H7 (cell line): ENCODE results near the gene ATXN7L1. TPM values are rescaled to one million over a fixed set of nuclear protein-coding genes. Genes with fewer than 3 reads are reported as not detected.
"Not testable (repeated sequence)": the region's sequence is repeated elsewhere in the genome, so short reads cannot be mapped to it uniquely, and the experiment has no call there.

ENCODE experiments used
- DNase-seq: peaks from one replicate; pipeline ENCODE4 v3.0.0; 2012
- H3K27me3 ChIP-seq: 2 replicates; pipeline ENCODE4 v1.6.0; 2011; ENCODE audit warnings: mild to moderate bottlenecking, low read length; ENCODE audit not compliant: control insufficient read depth, insufficient read depth
- H3K36me3 ChIP-seq: replicated peaks from 2 replicates; pipeline ENCODE4 v1.5.1; 2011; ENCODE audit warnings: low read length; ENCODE audit not compliant: control insufficient read depth, insufficient read depth
- H3K4me3 ChIP-seq: 2 replicates; pipeline ENCODE4 v1.5.1; 2011; ENCODE audit warnings: low read depth, mild to moderate bottlenecking, control low read depth, low read length, moderate library complexity; ENCODE audit not compliant: insufficient read depth
- total RNA-seq: library from RNA; depleted of rRNA; stranded (reverse); fragments of >200 nt; shearing (Covaris generic); gene quantifications from 2 replicates; pipeline ENCODE4 v1.2.3, GENCODE V29; 2014

The ATXN7L1 gene
- total RNA-seq, 1 experiment from 2014 or later: 10.8 TPM

DNA sequence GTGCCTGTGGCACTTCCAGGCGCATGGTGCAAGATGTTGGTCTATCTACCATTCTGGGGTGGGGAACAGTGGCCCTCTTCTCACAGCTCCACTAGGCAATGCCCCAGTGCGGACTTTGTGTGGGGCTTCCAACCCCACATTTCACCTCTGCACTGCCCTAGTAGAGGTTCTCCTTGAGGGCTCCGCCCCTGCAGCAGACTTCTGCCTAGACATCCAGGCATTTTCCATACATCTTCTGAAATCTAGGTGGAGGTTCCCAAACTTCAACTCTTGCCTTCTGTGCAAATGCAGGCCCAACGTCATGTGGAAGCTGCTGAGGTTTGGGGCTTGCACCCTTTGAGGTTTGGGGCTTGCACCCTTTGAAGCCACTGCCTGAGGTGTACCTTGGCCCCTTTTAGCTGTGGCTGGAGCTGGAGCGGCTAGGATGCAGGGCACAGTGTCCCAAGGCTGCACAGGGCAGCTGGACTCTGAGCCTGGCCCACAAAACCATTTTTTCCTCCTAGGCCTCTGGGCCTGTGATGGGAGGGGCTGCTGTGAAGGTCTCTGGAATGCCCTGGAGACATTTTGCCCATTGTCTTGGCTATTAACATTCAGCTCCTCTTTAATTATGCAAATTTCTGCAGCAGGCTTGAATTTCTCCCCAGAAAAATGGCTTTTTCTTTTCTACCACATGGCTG, 164.5 kb downstream of the ATXN7L1 start:
- H3K4me3 ChIP-seq: no peak overlapping the region
- H3K36me3 ChIP-seq: no peaks in the 10 kb centered on the region; the same call in none of the 2 replicates
- no peaks in the 10 kb centered on the region for H3K27me3 ChIP-seq
- DNase-seq: no peak

DNA sequence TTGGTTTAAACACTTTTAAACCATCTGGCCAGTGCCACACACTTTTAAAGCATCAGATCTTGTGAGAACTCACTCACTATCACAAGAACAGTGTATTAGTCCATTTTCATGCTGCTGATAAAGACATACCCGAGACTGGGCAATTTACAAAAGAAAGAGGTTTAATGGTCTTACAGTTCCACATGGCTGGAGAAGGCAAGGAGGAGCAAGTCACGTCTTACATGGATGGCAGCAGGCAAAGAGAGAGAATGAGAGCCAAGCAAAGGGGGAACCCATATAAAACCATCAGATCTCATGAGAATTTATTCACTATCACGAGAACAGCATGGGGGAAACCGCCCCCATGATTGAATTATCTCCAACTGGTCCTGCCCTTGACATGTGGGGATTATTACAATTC, 165.7 kb downstream of the ATXN7L1 start:
- H3K27me3 ChIP-seq, H3K4me3 ChIP-seq, DNase-seq, H3K36me3 ChIP-seq: not testable (repeated sequence)

DNA sequence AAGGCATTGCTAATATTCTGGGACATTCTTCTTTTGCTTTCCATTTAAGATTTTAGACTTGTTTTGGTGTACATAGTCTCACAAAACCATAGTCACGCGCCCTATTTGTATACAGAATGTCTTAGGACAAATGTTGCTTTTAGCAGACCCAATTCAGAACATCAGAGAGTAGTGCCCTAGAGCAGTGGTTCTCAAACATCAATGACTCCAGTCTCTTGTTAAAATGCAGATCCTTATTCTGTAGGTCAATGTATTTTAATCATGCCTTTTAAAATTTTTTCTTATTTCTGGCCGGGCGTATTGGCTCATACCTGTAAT, 167.7 kb downstream of the ATXN7L1 start:
- Histone ChIP-seq H3K36me3 (no peaks in the 10 kb centered on the region; the same call in none of the 2 replicates), H3K27me3 (no peaks in the 10 kb centered on the region), H3K4me3 (no peak overlapping the region)
- DNase-seq: no peak

DNA sequence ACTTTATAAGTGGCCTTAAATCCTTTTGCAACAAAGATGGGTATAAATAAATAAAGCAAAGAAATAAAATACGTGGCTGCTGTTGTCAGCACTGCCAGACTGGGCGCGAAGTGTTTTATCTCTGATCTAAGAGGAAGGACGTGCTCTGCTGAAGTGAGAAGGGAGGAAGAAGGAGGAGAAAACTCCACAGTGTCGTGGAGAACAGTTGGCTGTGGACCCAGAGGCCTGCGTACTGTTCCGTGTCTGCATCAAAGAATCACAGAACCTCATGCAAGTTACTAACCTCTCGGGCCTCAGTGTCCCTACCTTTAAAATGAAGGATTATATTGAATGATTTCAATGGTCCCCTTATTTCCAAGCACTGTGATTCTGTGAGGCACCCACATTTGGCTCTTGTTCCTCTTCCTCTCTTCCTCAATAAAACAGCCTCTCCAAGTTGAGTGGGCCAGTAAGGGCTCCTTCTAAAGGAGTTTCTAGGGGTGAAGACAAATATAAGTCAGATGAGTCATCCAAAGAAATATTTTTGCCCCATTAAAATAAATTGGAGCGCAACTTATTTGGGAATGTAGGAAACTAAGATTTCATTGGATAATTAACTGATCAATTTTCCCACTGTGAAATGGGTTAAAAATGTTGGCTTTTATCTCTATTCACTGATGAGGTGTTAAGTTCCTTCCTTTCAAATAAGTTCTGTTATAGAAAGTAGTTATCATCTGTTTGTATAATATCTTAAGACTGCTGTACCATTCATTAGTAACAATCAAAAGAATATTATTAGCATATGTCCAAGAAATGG, 168.2 kb downstream of the ATXN7L1 start:
- Histone ChIP-seq H3K27me3 (no peaks in the 10 kb centered on the region), H3K36me3 (no peaks in the 10 kb centered on the region; the same call in none of the 2 replicates), H3K4me3 (no peak overlapping the region)
- DNase-seq: no peak

DNA sequence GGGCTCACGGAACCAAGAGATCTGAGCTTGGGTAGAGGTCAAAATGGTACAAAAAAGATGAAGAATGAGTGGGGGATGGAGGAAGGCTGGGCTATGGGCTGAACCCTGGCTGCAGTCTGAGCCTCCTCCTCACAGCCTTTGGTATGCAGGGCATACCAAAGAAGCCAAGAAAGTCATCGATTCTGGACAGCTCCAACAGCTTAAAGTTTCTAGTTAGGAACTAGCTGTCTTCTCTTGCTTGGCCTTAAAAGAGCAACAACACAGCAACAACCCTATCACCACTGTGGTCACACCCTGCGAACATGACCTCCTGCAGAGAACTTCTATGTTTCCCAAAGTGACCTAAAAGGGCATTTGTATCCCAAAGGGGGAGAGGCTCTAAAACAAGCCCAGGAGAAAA, 169.0 kb downstream of the ATXN7L1 start:
- Histone ChIP-seq H3K4me3 (no peak overlapping the region), H3K36me3 (no peaks in the 10 kb centered on the region; the same call in none of the 2 replicates), H3K27me3 (no peaks in the 10 kb centered on the region)
- DNase-seq: no peak

DNA sequence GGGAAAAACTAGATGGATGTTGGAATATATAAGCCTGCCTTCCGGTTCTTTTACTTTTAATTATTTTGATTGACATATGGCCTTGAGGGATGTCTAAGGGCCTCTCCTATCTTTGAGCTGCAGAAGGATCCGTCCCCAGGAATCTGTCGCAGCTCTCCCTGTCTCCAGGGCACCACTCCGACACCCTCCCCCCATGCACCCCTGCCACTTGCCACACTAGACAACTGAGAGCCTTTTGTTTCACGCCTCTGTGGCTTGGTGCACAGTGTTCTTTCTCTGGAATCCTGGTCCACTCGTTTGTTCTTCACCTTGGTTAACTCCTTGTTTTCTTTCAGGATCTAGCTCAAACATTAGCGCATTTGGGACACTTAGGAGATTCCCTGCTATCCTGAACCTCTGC, 171.0 kb downstream of the ATXN7L1 start:
- DNase-seq: no peak
- H3K36me3 ChIP-seq: no peaks in the 10 kb centered on the region; the same call in none of the 2 replicates
- H3K4me3 ChIP-seq: no peak overlapping the region
- no peaks in the 10 kb centered on the region for H3K27me3 ChIP-seq

DNA sequence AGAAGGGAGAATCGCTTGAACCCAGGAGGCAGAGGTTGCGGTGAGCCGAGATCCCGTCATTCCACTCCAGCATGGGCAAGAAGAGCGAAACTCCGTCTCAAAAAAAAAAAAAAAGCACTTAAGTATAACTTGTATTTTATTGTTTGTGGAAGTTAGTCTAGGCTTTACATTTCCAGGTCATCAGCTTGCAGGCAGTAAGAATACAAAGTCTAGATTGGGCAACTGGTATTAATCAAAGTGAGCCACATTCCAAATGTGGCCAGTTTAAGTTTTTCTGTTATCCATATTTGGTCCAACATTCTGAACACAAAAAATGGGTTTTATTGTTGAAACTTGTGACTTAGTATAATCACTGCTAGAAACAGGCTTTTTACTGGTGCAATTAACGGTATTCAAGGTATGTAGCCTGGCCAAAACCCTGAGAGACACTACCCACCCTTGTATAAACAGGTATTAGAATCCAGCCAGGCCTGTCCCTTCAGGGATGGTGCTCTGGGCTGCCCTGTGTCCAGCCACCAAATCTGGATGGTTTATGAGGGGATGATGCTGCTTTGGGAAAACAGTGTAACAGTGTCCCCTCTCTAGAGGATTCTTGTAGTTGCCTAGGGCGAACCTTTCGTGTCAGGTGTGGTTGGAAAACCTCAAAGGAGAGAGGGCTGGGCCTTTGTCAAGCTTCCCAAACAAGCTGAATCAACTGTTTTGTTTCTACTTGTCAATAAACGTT, 173.0 kb downstream of the ATXN7L1 start:
- no peak overlapping the region for H3K4me3 ChIP-seq
- DNase-seq: no peak
- no peaks in the 10 kb centered on the region for H3K27me3 ChIP-seq
- no peaks in the 10 kb centered on the region; the same call in none of the 2 replicates for H3K36me3 ChIP-seq

DNA sequence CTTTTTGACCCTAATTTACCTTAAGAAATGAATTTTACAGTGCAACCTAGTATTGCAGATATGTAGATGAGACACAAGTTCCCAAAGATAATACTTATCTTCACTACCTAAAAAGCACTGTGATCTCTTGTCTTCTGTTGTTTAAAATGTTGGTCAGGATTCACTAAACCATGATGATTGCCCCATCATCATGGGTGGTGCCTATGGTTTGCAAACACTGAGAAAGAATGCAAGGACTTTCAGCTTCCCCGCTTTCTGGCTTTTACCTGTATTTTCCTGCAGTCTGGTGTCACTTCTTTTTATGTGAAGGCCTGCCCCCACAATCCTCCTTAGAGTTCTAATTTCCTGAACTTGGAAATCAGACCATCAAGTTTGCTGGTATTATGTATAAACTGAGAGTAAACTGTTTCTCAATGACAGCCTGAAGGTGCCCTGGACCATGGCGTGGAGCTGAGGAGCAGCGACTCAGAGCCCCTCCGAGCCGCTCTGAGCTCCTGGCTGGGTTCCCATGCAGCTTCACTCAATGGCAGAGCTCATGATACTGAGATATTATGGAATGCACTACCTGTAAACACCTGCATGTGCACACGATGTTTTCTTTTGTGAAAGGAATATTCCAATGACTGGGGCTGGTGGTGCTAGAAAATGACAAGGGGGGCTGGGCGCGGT, 176.7 kb downstream of the ATXN7L1 start:
- DNase-seq: no peak
- no peaks in the 10 kb centered on the region; the same call in 1 of the 2 replicates for H3K36me3 ChIP-seq
- no peaks in the 10 kb centered on the region for H3K27me3 ChIP-seq
- H3K4me3 ChIP-seq: no peak overlapping the region

DNA sequence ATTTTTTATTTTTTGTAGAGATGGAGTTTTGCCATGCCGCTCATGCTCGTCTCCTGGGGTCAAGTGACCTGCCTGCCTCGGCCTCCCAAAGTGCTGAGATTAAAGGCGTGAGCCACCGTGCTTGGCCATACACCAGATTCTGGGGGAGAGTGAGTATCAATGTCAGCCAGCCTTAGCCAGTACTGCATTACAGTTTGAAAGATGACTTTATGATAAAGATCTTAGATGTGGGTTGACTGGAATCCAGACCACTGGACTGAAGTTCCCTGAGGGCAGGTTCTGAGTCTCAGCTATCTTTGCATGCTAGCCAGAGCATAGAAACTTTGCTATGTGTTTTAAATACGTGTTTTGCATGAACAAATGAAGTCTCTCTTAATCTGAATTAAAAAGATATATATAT, 177.9 kb downstream of the ATXN7L1 start:
- no peaks in the 10 kb centered on the region; the same call in 1 of the 2 replicates for H3K36me3 ChIP-seq
- DNase-seq: no peak
- H3K27me3 ChIP-seq: no peaks in the 10 kb centered on the region
- H3K4me3 ChIP-seq: no peak overlapping the region

DNA sequence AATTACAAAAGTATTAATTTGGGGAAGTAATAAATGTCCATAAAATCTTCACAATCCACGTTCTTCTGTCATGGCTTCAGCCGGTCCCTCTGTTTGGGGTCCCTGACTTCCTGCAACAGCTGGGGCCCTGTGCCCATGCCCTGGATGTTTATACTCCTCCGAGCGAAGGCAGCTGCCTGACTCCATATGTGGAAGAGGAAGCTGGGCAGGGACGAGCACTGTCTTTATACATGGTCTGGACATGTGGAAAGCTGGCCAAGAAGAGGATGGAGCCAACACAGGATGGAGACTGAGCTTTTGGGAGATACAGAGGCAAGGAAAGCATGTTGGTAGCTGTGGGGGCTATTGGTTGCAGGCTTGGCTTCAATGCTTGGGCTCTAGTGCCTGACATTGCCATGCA, 178.6 kb downstream of the ATXN7L1 start:
- H3K4me3 ChIP-seq: no peak overlapping the region
- H3K27me3 ChIP-seq: no peaks in the 10 kb centered on the region
- no peak for DNase-seq

DNA sequence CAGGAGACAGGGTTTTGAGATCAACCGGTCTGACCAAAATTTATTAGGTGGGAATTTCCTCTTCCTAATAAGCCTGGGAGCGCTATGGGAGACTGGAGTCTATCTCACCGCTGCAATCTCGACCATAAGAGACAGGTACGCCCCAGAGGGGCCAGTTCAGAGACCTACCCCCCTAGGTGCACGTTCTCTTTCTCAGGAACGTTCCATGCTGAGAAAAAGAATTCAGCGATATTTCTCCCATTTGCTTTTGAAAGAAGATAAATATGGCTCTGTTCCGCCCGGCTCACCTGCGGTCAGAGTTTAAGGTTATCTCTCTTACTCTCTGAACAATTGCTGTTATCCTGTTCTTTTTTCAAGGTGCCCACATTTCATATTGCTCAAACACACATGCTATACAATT, 179.2 kb downstream of the ATXN7L1 start:
- DNase-seq: not testable (repeated sequence)

More for the DNA sequence above, 178.6 kb downstream of the ATXN7L1 start:
- no peaks in the 10 kb centered on the region; the same call in 1 of the 2 replicates for H3K36me3 ChIP-seq

DNA sequence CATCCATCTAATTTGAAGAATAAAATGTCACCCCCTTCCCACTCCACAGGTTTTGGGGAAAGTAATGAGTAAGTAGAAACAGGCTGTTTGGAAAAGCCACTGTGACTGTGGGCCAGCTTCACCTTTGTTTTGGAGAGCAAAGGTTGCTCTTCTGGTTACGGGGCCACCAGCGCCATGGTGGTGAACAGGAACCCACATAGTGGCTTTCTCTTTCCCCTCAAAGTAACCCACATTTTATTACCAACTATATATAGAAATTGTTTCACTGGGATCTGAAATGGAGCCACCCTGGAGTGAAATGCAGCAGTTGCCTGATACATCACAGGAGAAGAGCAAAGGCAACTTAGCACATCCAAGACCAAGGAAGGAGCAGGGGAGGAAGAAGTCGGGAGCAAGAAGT, 182.8 kb downstream of the ATXN7L1 start:
- Histone ChIP-seq H3K27me3 (no peaks in the 10 kb centered on the region), H3K36me3 (no peaks in the 10 kb centered on the region; the same call in 1 of the 2 replicates), H3K4me3 (no peak overlapping the region)
- no peak for DNase-seq

More for the DNA sequence above, 179.2 kb downstream of the ATXN7L1 start:
- not testable (repeated sequence) for H3K4me3 ChIP-seq, H3K27me3 ChIP-seq, H3K36me3 ChIP-seq

DNA sequence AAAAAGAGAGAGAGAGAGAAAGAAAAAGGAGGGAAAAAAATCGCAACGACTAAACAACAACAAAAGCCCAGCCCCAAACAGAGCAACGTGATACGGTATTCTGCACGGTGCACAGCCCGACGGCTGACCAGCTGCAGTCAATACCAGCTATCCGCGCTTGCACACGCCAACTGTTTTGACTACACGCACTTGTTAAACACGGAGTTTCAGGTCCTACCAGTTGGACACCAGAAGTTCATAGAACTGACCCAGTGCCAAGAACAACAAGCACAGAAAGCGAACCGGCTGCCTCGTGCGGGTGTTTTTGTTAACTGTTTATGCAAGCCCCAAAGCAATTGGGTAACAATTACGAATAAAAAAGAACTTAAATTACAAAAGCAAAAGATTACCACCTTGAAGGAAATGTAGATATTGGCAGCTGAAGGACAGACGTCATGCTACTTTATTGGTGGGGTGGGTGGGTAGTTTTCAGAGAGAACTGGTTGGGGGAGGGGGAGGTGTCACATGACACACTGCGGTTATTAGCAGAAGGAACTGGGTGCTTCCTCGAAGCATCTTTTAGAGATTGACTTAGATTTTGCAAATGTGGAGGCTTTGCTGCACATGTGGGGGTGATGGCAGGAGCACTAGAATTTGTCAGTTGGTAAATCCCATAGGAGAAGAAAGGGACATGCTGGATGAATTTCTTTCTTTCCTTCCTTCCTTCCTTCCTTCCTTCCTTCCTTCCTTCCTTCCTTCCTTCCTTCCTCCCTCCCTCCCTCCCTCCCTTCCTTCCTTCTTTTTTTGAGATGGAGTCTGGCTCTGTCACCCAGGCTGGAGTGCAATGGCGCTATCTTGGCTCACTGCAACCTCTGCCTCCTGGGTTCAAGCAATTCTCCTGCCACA, 184.5 kb downstream of the ATXN7L1 start:
- Histone ChIP-seq H3K27me3 (no peaks in the 10 kb centered on the region), H3K4me3 (peak overlapping the region; percentile 34), H3K36me3 (no peaks in the 10 kb centered on the region; the same call in 1 of the 2 replicates)
- no peak for DNase-seq
